HG03060 (cell line): ENCODE results near the gene MYCL.

ENCODE experiments used
- ATAC-seq: cut with Tn5 transposase; IDR thresholded peaks from one replicate; pipeline ENCODE4 v1.9.1; 2021; ENCODE audit warnings: low read depth, moderate number of reproducible peaks; ENCODE audit not compliant: unreplicated experiment

MYCL gene

GRCh38 chr1:39857126-39857878 lies 44.4 kb downstream of the MYCL start:
- ATAC-seq = no peak

GRCh38 chr1:39854738-39855137 lies 47.0 kb downstream of the MYCL start:
- ATAC-seq = no peak

- no peak for ATAC-seq
These were observed 47.4 kb downstream of the MYCL start for GRCh38 chr1:39854314-39854713.

- ATAC-seq = no peak
These were observed 48.8 kb downstream of the MYCL start for GRCh38 chr1:39852876-39853275.

- ATAC-seq = no peak
These were observed 49.4 kb downstream of the MYCL start for GRCh38 chr1:39852214-39852791.

GRCh38 chr1:39850606-39851216 lies 51.0 kb downstream of the MYCL start:
- no peak for ATAC-seq

- ATAC-seq = no peak
These were observed 52.5 kb downstream of the MYCL start for GRCh38 chr1:39849203-39849602.

GRCh38 chr1:39847940-39848339 lies 53.8 kb downstream of the MYCL start:
- no peak for ATAC-seq

GRCh38 chr1:39846796-39847195 lies 54.9 kb downstream of the MYCL start:
- ATAC-seq = no peak

GRCh38 chr1:39845569-39846566 lies 55.8 kb downstream of the MYCL start:
- peak; percentile 54 for ATAC-seq
